Spleen (tissue), 7 donors: ENCODE measurements around the gene GRIK2.

Experiments
- POLR2A ChIP-seq, 3 donors: fragments of 450-650 bp; IDR thresholded peaks; one replicate each; pipeline ENCODE4 v1.5.1; 2017; ENCODE audit warnings: antibody characterized with exemption in 3 of 3, mild to moderate bottlenecking in 1 of 3
- POLR2AphosphoS5 ChIP-seq, 3 donors: sonication (generic); formaldehyde crosslinking; IDR thresholded peaks; one replicate each; pipeline ENCODE4 v1.5.1; 2017; ENCODE audit warnings: antibody characterized with exemption in 3 of 3
- TF ChIP-seq, protein P1 (sequence below), 11 experiments: fragments of 200-600 bp in 7 of 11; fragments of 450-650 bp in 4 of 11; sonication (generic) in 4 of 11; IDR thresholded peaks in 8 of 11; conservative IDR thresholded peaks in 3 of 11; 1 replicate in 7 of 11; 2 replicates in 4 of 11; pipeline versions ENCODE4 v1.4.0 to v1.8.0; 2016 to 2021; ENCODE audit warnings: antibody characterized with exemption in 11 of 11, inconsistent platforms in 4 of 11, mild to moderate bottlenecking in 1 of 11
- donor health status: DM: no; HTN: no; CAD: no; lungs with moderate emphysema.
- donor health status: DM: no; HTN: no; CAD: no.
- donor health status: DM: no; HTN: no; CAD: no.

DNA sequence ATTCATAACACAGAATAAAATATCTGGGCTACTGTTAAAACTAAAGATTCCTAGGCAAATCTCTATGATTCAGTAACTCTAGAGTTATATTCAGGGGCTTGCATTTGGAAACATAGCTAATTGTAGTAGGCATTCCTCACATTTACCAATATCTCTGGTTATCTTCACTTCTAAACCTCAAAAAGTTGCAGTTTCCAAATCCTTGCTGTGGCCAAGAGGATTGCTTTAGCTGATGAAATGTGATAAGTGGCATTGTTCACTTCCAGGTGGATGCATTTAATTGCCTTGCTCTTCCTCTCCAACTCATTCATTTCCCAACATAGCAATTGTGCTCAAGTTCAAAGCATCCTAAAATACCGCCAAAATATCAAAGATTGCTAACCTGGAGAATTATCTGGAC lies 246.6 kb downstream of the GRIK2 start:
- TF ChIP-seq, protein P1, sequence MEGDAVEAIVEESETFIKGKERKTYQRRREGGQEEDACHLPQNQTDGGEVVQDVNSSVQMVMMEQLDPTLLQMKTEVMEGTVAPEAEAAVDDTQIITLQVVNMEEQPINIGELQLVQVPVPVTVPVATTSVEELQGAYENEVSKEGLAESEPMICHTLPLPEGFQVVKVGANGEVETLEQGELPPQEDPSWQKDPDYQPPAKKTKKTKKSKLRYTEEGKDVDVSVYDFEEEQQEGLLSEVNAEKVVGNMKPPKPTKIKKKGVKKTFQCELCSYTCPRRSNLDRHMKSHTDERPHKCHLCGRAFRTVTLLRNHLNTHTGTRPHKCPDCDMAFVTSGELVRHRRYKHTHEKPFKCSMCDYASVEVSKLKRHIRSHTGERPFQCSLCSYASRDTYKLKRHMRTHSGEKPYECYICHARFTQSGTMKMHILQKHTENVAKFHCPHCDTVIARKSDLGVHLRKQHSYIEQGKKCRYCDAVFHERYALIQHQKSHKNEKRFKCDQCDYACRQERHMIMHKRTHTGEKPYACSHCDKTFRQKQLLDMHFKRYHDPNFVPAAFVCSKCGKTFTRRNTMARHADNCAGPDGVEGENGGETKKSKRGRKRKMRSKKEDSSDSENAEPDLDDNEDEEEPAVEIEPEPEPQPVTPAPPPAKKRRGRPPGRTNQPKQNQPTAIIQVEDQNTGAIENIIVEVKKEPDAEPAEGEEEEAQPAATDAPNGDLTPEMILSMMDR (IDR thresholded peaks at IDR 0.05 in 8 of 11, conservative IDR thresholded peaks at IDR 0.05 in 3 of 11) = no peak
- no peak for TF ChIP-seq POLR2AphosphoS5 (IDR thresholded peaks at IDR 0.05)
- no peak for TF ChIP-seq POLR2A (IDR thresholded peaks at IDR 0.05)
